IgD-negative memory B cell (primary cell): ENCODE measurements around the gene PTGS1. TPM values are rescaled to one million over a fixed set of nuclear protein-coding genes. Genes with fewer than 3 reads are reported as not detected.
A peak's percentile ranks its signal among the peaks of the same experiment; 100 is the strongest.

Experiments
- H3K27ac Mint-ChIP-seq, 3 donors: one replicate each; pipeline ENCODE4 v1.8.0; 2020 to 2022; ENCODE audit warnings: mild to moderate bottlenecking in 3 of 3, mixed read lengths in 3 of 3, moderate library complexity in 1 of 3
- H3K27me3 Mint-ChIP-seq: one replicate; pipeline ENCODE4 v1.8.0; 2021; ENCODE audit warnings: mixed read lengths
- H3K36me3 Mint-ChIP-seq: one replicate; pipeline ENCODE4 v1.8.0; 2020; ENCODE audit warnings: mild to moderate bottlenecking, mixed read lengths
- H3K4me1 Mint-ChIP-seq, 3 donors: one replicate each; pipeline ENCODE4 v1.8.0; 2020 to 2022; ENCODE audit warnings: mixed read lengths in 3 of 3, mild to moderate bottlenecking in 1 of 3
- H3K4me3 Mint-ChIP-seq, 4 donors: one replicate each; pipeline ENCODE4 v1.8.0; 2020 to 2022; ENCODE audit warnings: mild to moderate bottlenecking in 4 of 4, mixed read lengths in 4 of 4, moderate library complexity in 3 of 4
- H3K9me3 Mint-ChIP-seq, 3 donors: one replicate each; pipeline ENCODE4 v1.8.0; 2020 to 2021; ENCODE audit warnings: mixed read lengths in 3 of 3, mild to moderate bottlenecking in 1 of 3
- polyA plus RNA-seq: library from polyadenylated mRNA; unstranded; fragments of 300-500 nt; fragmentation: Illumina TruSeq; gene quantifications from one replicate; pipeline ENCODE4 v1.2.3, GENCODE V29; 2021

The PTGS1 gene
- polyA plus RNA-seq, 1 donor from 2014 or later, result 17.5 TPM

DNA sequence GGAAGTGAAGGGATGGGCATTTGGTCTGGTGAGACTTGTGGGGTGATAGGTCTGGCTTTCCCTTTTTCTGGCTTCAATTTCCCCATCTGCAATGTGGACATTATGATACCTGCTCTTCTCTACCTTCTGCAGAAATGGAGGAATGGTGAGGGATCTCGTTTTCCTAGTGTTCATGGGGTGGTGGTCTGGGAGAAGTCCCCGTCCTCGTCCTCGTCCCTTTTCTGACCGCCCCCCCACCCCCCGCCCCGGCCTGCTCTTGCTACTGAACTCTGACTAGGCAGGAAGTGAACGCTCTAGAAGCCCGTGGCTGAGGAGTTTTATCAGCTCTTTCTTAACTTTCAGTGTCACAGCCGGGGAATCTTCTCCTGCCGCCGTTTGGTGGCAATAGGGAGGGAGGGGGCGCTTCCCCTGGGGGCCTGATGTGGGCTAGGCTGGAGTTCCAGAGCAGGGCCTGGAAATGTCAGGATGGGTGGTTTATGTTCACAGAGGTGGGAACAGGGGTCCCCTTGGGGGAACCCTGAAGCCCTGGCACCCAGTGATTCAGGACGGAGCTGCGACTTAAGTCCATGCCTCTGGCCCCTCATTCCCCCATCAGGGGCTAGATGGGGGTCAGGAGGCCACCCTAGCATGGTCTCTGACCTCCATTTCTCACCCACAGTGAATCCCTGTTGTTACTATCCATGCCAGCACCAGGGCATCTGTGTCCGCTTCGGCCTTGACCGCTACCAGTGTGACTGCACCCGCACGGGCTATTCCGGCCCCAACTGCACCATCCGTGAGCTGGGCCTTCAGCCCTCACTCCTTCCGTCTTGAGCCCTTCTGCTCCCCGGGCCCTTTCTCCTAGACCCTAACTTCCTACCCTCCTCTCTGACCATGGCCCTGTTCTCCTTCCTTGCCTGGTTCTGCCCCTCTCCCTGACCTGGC, 6.7 kb downstream of the PTGS1 start:
- peak overlapping the region in 1 of 3 donors; percentile 89 for H3K27ac Mint-ChIP-seq
- H3K4me3 Mint-ChIP-seq, result peak overlapping the region in 1 of 4 donors; percentile 72
- peaks cover 12% of the 10 kb centered on the region for H3K36me3 Mint-ChIP-seq
- H3K27me3 Mint-ChIP-seq, result no peaks in the 10 kb centered on the region
- H3K9me3 Mint-ChIP-seq, result peaks cover 0 to 4% (median 0%) of the 10 kb centered on the region in 3 donors
- H3K4me1 Mint-ChIP-seq, result peaks cover 4 to 17% (median 12%) of the 10 kb centered on the region in 3 donors

DNA sequence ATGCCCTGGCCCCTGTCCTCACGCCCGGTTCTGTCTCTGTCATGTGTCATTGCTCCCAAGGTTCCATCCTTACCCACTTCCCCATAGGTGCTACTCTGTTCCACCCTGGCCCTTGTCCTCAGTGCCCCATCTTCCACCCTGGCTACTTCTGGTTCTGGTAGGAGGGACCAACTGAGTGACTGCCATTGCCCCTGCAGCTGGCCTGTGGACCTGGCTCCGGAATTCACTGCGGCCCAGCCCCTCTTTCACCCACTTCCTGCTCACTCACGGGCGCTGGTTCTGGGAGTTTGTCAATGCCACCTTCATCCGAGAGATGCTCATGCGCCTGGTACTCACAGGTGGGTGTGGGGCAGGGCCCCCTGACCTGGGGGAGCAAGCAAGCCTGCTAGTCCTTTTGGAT, 7.4 kb downstream of the PTGS1 start:
- Mint-ChIP-seq H3K27me3 (no peaks in the 10 kb centered on the region), H3K9me3 (peaks cover 0 to 4% (median 0%) of the 10 kb centered on the region in 3 donors), H3K4me3 (peak overlapping the region in 1 of 4 donors; percentile 72), H3K27ac (peak overlapping the region in 1 of 3 donors; percentile 89), H3K4me1 (peaks cover 7 to 13% (median 12%) of the 10 kb centered on the region in 3 donors), H3K36me3 (peaks cover 14% of the 10 kb centered on the region)

DNA sequence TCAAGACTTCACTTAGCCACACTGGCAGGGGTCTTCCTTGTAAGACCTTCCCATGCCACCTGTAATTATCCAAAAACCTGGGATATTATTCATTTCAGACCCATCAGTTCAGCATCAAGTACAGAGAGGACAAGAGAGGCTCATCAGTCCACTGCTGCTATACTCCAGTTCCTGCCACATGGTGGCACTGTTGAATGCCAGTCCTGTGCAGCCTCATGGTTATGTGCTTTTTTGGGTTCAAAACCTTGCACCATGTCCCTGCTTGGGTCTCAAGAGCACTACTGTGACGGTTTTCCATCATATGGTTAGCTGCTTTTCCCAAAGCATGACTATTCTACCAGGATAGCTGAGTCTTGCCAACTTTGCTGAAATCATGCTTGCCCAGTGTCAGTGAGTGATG, 8.5 kb downstream of the PTGS1 start:
- Mint-ChIP-seq H3K9me3 (peaks cover 0 to 4% (median 0%) of the 10 kb centered on the region in 3 donors), H3K36me3 (peaks cover 14% of the 10 kb centered on the region), H3K27ac (no peak overlapping the region)

DNA sequence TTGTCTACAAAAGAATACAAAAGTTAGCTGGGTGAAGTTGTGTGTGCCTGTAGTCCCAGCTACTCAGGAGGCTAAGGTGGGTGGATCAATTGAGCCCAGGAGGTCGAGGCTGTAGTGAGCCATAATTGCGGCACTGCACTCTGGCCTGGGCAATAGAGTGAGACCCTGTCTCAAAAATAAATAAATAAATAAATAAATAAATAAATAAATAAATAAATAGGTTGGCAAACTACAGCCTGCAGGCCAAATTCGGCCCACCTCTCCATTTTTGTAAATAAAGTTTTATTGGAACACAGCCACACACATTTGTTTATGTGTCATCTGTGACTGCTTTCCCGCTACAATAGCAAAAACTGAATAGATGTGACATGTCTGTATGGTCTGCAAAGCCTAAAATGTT, 9.5 kb downstream of the PTGS1 start:
- no peak overlapping the region for H3K4me3 Mint-ChIP-seq
- H3K9me3 Mint-ChIP-seq, result peaks cover 0 to 4% (median 0%) of the 10 kb centered on the region in 3 donors
- H3K4me1 Mint-ChIP-seq, result peaks cover 7 to 11% (median 11%) of the 10 kb centered on the region in 3 donors
- no peaks in the 10 kb centered on the region for H3K27me3 Mint-ChIP-seq
- H3K36me3 Mint-ChIP-seq, result peaks cover 14% of the 10 kb centered on the region
- no peak overlapping the region for H3K27ac Mint-ChIP-seq

More for the DNA sequence above, 8.5 kb downstream of the PTGS1 start:
- H3K27me3 Mint-ChIP-seq, result no peaks in the 10 kb centered on the region
- H3K4me1 Mint-ChIP-seq, result peaks cover 7 to 12% (median 12%) of the 10 kb centered on the region in 3 donors
- H3K4me3 Mint-ChIP-seq, result peak overlapping the region in 1 of 4 donors; percentile 33

DNA sequence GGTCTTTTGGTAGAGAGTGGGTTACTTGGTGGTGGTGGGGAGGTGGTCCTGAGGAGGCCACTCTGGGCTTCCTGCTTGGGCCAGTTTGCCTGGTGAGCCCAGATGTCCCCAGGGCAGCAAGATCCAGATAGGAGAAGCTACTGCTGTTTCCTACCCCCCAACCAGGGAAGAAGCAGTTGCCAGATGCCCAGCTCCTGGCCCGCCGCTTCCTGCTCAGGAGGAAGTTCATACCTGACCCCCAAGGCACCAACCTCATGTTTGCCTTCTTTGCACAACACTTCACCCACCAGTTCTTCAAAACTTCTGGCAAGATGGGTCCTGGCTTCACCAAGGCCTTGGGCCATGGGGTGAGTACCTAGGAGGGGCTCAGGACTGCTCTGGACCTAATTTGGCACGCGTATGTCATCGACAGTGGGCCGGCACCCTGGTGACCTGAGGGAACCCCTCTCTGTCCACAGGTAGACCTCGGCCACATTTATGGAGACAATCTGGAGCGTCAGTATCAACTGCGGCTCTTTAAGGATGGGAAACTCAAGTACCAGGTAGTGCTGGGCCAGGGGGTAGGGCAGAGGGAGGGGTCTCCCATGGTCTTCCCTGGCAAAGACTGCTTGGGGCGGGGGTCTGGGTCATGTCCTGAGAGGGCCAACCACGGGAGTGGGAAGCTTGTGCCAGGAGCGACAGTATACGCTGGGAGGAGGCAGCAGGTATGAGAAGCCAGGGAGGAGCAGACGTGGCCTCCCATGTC, 10.6 kb downstream of the PTGS1 start:
- Mint-ChIP-seq H3K36me3 (peaks cover 14% of the 10 kb centered on the region), H3K4me1 (peaks cover 4 to 7% (median 6%) of the 10 kb centered on the region in 3 donors), H3K27me3 (no peaks in the 10 kb centered on the region), H3K9me3 (peaks cover 0 to 4% (median 0%) of the 10 kb centered on the region in 3 donors), H3K27ac (no peak overlapping the region), H3K4me3 (no peak overlapping the region)

DNA sequence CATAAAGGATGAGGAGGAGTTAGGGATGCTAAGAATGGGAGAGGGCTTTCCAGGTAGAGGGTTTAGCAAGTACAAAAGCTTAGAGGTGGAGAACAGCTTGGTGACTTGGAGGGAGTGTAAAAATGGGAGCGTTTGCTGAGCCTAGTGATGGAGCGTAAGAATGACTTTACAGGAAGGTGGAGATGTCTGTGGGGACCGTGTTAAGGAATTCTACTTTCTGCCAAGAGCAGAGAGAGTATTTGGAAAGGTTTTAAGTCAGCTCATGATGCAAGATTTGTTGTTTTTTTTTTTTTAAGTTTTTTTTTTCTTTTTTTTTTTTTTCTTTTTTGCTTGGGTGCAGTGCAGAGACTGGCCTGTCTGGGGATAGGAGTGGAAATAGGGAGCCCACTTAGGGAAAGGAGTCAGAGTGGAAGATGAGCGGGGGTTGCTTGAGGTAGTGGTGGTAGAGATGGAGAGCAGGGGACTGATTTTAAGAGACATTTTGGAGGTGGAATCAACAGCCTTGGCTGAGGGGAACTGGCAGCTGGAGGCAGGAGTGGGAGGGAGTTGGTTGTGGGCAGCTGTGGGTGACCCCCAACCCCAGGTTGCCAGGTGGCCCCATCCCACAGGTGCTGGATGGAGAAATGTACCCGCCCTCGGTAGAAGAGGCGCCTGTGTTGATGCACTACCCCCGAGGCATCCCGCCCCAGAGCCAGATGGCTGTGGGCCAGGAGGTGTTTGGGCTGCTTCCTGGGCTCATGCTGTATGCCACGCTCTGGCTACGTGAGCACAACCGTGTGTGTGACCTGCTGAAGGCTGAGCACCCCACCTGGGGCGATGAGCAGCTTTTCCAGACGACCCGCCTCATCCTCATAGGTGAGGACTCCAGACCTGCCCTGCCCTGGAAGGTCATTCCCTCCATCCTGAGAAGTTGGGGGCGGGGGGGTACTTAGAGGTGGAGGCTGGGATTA, 12.4 kb downstream of the PTGS1 start:
- Mint-ChIP-seq H3K27ac (peak overlapping the region in 1 of 3 donors; percentile 39), H3K4me3 (no peak overlapping the region), H3K9me3 (peaks cover 0 to 4% (median 0%) of the 10 kb centered on the region in 3 donors), H3K36me3 (peaks cover 17% of the 10 kb centered on the region), H3K4me1 (peaks cover 6 to 11% (median 9%) of the 10 kb centered on the region in 3 donors), H3K27me3 (no peaks in the 10 kb centered on the region)

DNA sequence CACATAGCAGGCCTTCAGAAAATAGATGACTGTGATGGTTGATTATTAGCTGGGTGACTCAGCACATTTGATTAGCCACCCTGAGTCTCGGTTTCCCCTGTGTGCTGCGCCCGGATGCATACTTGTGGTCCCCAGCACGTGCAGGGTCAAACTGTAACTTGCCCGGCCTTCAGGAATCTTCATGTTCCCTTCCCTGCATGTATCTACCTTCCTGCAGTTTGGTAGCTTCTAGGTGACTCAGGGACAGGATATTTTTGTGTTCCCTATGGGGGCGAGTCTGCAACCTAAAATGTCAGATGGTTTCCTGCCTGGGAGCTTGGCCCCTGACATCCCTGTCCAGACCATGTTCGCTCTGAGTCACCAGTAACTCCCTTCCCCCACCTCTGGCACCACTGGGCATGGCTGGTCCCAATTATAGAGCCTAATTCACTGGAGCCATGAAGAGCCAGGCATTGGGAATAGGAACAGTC, 13.2 kb downstream of the PTGS1 start:
- H3K27me3 Mint-ChIP-seq, result no peaks in the 10 kb centered on the region
- H3K27ac Mint-ChIP-seq, result no peak overlapping the region
- H3K4me3 Mint-ChIP-seq, result no peak overlapping the region
- peaks cover 11% of the 10 kb centered on the region for H3K36me3 Mint-ChIP-seq
- H3K9me3 Mint-ChIP-seq, result peaks cover 0 to 4% (median 0%) of the 10 kb centered on the region in 3 donors
- peaks cover 11 to 14% (median 14%) of the 10 kb centered on the region in 3 donors for H3K4me1 Mint-ChIP-seq

DNA sequence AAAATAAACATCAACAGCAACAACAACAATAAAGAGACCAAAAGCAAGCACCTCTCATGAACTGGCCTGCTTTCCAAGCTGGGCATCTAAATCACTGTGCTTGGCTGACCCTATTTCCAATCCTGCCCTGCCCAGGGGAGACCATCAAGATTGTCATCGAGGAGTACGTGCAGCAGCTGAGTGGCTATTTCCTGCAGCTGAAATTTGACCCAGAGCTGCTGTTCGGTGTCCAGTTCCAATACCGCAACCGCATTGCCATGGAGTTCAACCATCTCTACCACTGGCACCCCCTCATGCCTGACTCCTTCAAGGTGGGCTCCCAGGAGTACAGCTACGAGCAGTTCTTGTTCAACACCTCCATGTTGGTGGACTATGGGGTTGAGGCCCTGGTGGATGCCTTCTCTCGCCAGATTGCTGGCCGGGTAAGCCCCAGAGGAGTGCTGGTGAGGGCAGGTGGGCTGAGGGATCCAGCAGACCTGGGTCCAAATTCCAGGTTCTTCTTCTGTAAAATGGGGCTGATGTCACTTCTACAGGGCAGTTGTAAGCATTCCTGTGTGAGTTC, 15.6 kb downstream of the PTGS1 start:
- Mint-ChIP-seq H3K36me3 (peaks cover 7% of the 10 kb centered on the region), H3K4me1 (peaks cover 23 to 31% (median 30%) of the 10 kb centered on the region in 3 donors), H3K27ac (no peak overlapping the region), H3K9me3 (no peaks in the 10 kb centered on the region), H3K4me3 (no peak overlapping the region), H3K27me3 (no peaks in the 10 kb centered on the region)

DNA sequence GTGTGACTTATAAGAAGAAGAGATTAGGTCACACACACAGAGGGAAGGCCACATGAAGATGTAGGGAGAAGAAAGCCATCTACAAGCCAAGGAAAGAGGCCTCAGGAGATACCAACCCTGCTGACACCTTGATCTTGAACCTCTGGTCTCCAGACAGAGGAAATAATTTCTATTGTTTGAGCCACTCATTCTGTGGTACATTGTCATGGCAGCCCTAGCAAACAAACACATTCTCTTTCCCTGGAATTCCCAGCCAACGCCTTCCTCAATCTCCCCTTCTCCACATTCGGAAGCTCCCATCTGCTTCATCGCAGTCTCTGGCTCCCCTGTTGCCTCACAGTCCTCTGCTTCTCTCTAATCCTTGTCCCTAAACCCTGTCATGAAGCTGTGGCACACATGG, 16.7 kb downstream of the PTGS1 start:
- Mint-ChIP-seq H3K36me3 (peaks cover 7% of the 10 kb centered on the region), H3K4me1 (peaks cover 23 to 31% (median 30%) of the 10 kb centered on the region in 3 donors), H3K4me3 (no peak overlapping the region), H3K9me3 (no peaks in the 10 kb centered on the region), H3K27me3 (no peaks in the 10 kb centered on the region), H3K27ac (no peak overlapping the region)

DNA sequence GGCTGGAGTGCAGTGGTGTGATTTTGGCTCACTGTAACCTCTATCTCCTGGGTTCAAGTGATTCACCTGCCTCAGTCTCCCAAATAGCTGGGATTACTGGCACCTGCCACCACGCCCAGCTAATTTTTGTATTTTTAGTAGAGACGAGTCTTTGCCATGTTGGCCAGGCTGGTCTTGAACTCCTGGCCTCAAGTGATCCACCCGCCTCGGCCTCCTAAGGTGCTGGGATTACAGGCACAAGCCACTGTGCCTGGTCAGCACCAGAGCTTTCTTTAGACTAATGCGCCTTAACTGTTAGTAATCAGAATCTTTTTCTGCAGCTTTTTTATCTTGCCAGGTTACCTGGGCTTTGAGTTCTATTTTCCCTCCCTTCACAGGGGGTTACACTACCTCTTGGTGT, 18.4 kb downstream of the PTGS1 start:
- Mint-ChIP-seq H3K27me3 (no peaks in the 10 kb centered on the region), H3K9me3 (no peaks in the 10 kb centered on the region), H3K27ac (peak overlapping the region; percentile 22 to 94 (median 58)), H3K4me1 (peaks cover 23 to 31% (median 27%) of the 10 kb centered on the region in 3 donors), H3K36me3 (peaks cover 5% of the 10 kb centered on the region), H3K4me3 (peak overlapping the region in 3 of 4 donors; percentile 25 to 91 (median 58))

DNA sequence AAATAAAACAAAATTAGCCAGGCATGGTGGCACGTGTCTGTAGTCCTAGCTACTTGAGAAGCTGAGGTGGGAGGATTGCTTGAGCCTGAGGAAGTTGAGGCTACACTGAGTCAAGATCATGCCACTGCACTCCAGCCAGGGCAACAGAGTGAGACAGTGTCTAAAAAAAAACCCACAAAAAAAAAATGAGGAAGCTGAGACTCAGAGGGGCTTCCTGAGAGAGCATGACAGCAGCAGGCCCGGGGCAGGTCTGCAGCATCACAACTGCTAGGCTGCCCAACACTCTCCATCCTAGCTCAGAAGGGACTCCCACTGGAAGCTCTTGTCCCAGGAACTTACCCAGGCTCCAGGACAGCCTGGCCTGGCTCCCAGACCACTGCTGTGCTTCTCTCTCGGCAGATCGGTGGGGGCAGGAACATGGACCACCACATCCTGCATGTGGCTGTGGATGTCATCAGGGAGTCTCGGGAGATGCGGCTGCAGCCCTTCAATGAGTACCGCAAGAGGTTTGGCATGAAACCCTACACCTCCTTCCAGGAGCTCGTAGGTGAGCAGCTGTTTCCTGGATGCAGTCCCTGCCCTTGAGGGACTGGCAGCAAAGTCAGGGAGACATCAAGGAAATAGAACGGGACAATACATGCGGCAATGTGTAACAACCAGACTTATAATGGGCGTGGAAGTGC, 19.1 kb downstream of the PTGS1 start:
- peak overlapping the region; percentile 25 to 91 (median 63) for H3K4me3 Mint-ChIP-seq

DNA sequence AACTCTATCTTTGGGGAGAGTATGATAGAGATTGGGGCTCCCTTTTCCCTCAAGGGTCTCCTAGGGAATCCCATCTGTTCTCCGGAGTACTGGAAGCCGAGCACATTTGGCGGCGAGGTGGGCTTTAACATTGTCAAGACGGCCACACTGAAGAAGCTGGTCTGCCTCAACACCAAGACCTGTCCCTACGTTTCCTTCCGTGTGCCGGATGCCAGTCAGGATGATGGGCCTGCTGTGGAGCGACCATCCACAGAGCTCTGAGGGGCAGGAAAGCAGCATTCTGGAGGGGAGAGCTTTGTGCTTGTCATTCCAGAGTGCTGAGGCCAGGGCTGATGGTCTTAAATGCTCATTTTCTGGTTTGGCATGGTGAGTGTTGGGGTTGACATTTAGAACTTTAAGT, 21.5 kb downstream of the PTGS1 start:
- H3K27me3 Mint-ChIP-seq, result no peaks in the 10 kb centered on the region
- no peaks in the 10 kb centered on the region for H3K9me3 Mint-ChIP-seq
- H3K27ac Mint-ChIP-seq, result no peak overlapping the region
- no peak overlapping the region for H3K4me3 Mint-ChIP-seq
- no peaks in the 10 kb centered on the region for H3K36me3 Mint-ChIP-seq
- H3K4me1 Mint-ChIP-seq, result peaks cover 15 to 26% (median 23%) of the 10 kb centered on the region in 3 donors

More for the DNA sequence above, 19.1 kb downstream of the PTGS1 start:
- no peaks in the 10 kb centered on the region for H3K9me3 Mint-ChIP-seq
- H3K36me3 Mint-ChIP-seq, result peaks cover 5% of the 10 kb centered on the region
- no peaks in the 10 kb centered on the region for H3K27me3 Mint-ChIP-seq
- peaks cover 23 to 31% (median 27%) of the 10 kb centered on the region in 3 donors for H3K4me1 Mint-ChIP-seq
- peak overlapping the region; percentile 22 to 94 (median 58) for H3K27ac Mint-ChIP-seq

DNA sequence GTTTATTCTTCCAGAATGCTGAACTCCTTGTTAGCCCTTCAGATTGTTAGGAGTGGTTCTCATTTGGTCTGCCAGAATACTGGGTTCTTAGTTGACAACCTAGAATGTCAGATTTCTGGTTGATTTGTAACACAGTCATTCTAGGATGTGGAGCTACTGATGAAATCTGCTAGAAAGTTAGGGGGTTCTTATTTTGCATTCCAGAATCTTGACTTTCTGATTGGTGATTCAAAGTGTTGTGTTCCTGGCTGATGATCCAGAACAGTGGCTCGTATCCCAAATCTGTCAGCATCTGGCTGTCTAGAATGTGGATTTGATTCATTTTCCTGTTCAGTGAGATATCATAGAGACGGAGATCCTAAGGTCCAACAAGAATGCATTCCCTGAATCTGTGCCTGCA, 21.9 kb downstream of the PTGS1 start:
- no peak overlapping the region for H3K4me3 Mint-ChIP-seq
- H3K27me3 Mint-ChIP-seq, result no peaks in the 10 kb centered on the region

More for the DNA sequence above, 21.9 kb downstream of the PTGS1 start:
- Mint-ChIP-seq H3K27ac (peak overlapping the region in 1 of 3 donors; percentile 82), H3K9me3 (no peaks in the 10 kb centered on the region), H3K4me1 (peaks cover 12 to 26% (median 22%) of the 10 kb centered on the region in 3 donors), H3K36me3 (no peaks in the 10 kb centered on the region)
